Mucosa of rectum (tissue), 2 donors: ENCODE results near the gene ZNF780B.

ENCODE experiments used
- H3K27ac ChIP-seq, 2 donors: one replicate each; pipeline ENCODE4 v1.7.0; 2013; ENCODE audit warnings: inconsistent platforms in 2 of 2, low read depth in 2 of 2, low read length in 2 of 2
- H3K27me3 ChIP-seq, 2 donors: one replicate each; pipeline ENCODE4 v1.7.0; 2013; ENCODE audit warnings: low read length in 2 of 2; ENCODE audit not compliant: control insufficient read depth in 2 of 2, insufficient read depth in 2 of 2
- H3K36me3 ChIP-seq, 2 donors: one replicate each; pipeline ENCODE4 v1.7.0; 2013; ENCODE audit warnings: low read length in 2 of 2; ENCODE audit not compliant: control insufficient read depth in 2 of 2, insufficient read depth in 2 of 2
- H3K4me1 ChIP-seq, 2 donors: one replicate each; pipeline ENCODE4 v1.7.0; 2013; ENCODE audit warnings: low read length in 2 of 2, mild to moderate bottlenecking in 1 of 2; ENCODE audit not compliant: control insufficient read depth in 2 of 2, insufficient read depth in 2 of 2
- H3K4me3 ChIP-seq, 2 donors: one replicate each; pipeline ENCODE4 v1.7.0; 2013; ENCODE audit warnings: low read length in 2 of 2
- H3K9ac ChIP-seq, 2 donors: one replicate each; pipeline ENCODE4 v1.7.0; 2013; ENCODE audit warnings: low read length in 2 of 2, low read depth in 1 of 2, mild to moderate bottlenecking in 1 of 2
- H3K9me3 ChIP-seq, 2 donors: one replicate each; pipeline ENCODE4 v1.7.0; 2013; ENCODE audit warnings: low read length in 2 of 2; ENCODE audit not compliant: control insufficient read depth in 2 of 2
- donor health status: healthy.
- donor health status: Normal muscosa, but diverticular disease.

Gene ZNF780B

DNA sequence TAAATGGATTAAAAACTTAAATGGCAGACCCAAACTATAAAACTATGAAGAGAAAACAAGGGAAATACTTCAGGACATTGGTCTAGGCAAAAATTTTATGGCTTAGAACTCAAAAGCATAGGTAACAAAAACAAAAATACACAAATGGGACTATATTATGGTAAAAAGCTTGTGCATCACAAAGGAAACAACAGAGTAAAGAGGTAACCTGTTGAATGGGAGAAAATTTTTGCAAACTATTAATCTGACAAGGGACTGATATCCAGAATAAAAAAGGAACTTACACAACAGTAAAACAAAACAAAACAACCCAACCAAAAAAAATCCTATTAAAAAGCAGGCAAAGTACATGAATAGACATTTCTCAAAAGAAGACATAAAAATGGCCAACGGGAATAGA, 68.4 kb downstream of the ZNF780B start:
- H3K9me3 ChIP-seq = peaks cover 0 to 6% of the 10 kb centered on the region in 2 donors
- H3K9ac ChIP-seq = no peak overlapping the region
- H3K27ac ChIP-seq = no peak overlapping the region
- peaks cover under 1 to 7% of the 10 kb centered on the region in 2 donors for H3K36me3 ChIP-seq
- no peak overlapping the region for H3K4me3 ChIP-seq
- H3K4me1 ChIP-seq = no peaks in the 10 kb centered on the region
- no peaks in the 10 kb centered on the region for H3K27me3 ChIP-seq

- Histone ChIP-seq H3K9me3 (peaks cover 0 to 6% of the 10 kb centered on the region in 2 donors), H3K27ac (no peak overlapping the region), H3K36me3 (peaks cover 4 to 7% of the 10 kb centered on the region in 2 donors), H3K4me1 (no peaks in the 10 kb centered on the region), H3K4me3 (no peak overlapping the region), H3K27me3 (no peaks in the 10 kb centered on the region), H3K9ac (no peak overlapping the region)
These were observed 68.9 kb downstream of the ZNF780B start for GRCh38 chr19:39987167-39987566.

DNA sequence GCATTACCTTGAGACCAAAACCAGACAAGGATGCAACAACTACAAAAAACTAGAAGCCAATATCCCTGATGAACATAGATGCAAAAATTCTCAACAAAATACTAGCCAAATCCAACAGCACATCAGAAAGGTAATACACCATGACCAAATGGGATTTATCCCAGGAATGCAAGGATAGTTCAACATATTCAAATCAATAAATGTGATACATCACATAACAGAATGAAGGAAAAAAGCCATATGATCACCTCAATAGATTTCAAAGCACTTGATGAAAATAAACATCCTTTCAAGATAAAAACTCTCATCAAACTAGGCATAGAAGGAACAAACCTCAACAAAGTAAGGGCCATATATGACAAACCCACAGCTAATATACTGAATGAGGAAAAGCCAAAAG, 69.4 kb downstream of the ZNF780B start:
- peaks cover 0 to 6% of the 10 kb centered on the region in 2 donors for H3K9me3 ChIP-seq
- no peak overlapping the region for H3K9ac ChIP-seq
- H3K27ac ChIP-seq = no peak overlapping the region
- H3K4me3 ChIP-seq = no peak overlapping the region
- H3K27me3 ChIP-seq = no peaks in the 10 kb centered on the region
- peaks cover 4 to 7% of the 10 kb centered on the region in 2 donors for H3K36me3 ChIP-seq
- H3K4me1 ChIP-seq = no peaks in the 10 kb centered on the region

- Histone ChIP-seq H3K4me3 (no peak overlapping the region), H3K9me3 (peaks cover 0 to 6% of the 10 kb centered on the region in 2 donors), H3K9ac (no peak overlapping the region), H3K4me1 (no peaks in the 10 kb centered on the region), H3K27me3 (no peaks in the 10 kb centered on the region), H3K27ac (no peak overlapping the region), H3K36me3 (peaks cover 28 to 29% of the 10 kb centered on the region in 2 donors)
These were observed 72.2 kb downstream of the ZNF780B start for GRCh38 chr19:39983695-39984300.

DNA sequence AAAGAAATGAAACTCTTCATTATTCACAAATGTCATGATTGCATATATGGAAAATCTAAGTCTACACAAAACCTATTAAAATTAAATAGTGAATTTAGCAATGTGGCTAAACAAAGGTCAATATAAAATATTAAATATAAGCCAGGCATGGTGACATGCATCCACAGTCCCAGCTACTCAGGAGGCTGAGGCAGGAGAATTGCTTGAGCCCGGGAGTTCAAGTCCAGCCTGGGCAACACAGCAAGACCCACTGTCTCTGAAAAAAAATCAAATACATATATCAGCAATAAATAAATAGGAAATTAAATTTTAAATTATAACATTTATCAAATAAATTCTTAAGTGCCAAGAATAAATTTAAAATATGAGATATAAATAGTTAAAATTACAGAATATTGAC, 73.1 kb downstream of the ZNF780B start:
- Histone ChIP-seq H3K9ac (no peak overlapping the region), H3K4me1 (no peaks in the 10 kb centered on the region), H3K27ac (no peak overlapping the region), H3K4me3 (no peak overlapping the region), H3K36me3 (peaks cover 35 to 36% of the 10 kb centered on the region in 2 donors), H3K27me3 (no peaks in the 10 kb centered on the region), H3K9me3 (peaks cover 0 to 6% of the 10 kb centered on the region in 2 donors)
